Prostate gland (tissue), 2 donors: ENCODE data around the gene PRR5L.

Experiments
- CTCF ChIP-seq, 4 experiments: fragments of 200-600 bp in 2 of 4; fragments of 450-650 bp in 2 of 4; sonication (generic) in 2 of 4; IDR thresholded peaks; 1 replicate in 3 of 4; 2 replicates in 1 of 4; pipeline ENCODE4 v1.5.1; 2016 to 2019; ENCODE audit warnings: antibody characterized with exemption in 4 of 4, mild to moderate bottlenecking in 2 of 4, moderate library complexity in 2 of 4
- POLR2A ChIP-seq: fragments of 450-650 bp; IDR thresholded peaks from one replicate; pipeline ENCODE4 v1.6.1; 2016; ENCODE audit warnings: antibody characterized with exemption, mild to moderate bottlenecking
- POLR2AphosphoS5 ChIP-seq: sonication (generic); formaldehyde crosslinking; IDR thresholded peaks from one replicate; pipeline ENCODE4 v1.6.1; 2017; ENCODE audit warnings: antibody characterized with exemption

DNA sequence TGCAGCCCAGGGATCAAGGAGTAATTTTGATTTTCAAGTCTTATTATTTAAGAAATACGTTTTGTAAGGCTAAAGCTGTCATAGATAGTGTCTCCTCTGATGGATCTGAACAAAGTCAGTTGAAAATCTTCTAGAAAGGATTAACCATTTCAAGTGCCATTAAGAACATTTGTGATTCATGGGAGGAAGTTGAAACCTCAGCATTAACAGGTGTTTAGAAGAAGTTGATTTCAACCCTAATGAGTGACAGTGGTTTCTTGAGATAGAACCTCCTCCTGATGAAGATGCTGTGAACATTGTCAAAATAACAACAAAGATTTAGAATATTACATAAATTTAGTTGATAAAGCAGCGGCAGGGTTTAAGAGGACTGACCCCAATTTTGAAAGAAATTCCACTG, 61.7 kb downstream of the PRR5L start:
- TF ChIP-seq CTCF (IDR thresholded peaks at IDR 0.05), result no peak
- TF ChIP-seq POLR2A, result no peak
- no peak for TF ChIP-seq POLR2AphosphoS5
